ENCODE results near the gene GARNL3.

Gene GARNL3

DNA sequence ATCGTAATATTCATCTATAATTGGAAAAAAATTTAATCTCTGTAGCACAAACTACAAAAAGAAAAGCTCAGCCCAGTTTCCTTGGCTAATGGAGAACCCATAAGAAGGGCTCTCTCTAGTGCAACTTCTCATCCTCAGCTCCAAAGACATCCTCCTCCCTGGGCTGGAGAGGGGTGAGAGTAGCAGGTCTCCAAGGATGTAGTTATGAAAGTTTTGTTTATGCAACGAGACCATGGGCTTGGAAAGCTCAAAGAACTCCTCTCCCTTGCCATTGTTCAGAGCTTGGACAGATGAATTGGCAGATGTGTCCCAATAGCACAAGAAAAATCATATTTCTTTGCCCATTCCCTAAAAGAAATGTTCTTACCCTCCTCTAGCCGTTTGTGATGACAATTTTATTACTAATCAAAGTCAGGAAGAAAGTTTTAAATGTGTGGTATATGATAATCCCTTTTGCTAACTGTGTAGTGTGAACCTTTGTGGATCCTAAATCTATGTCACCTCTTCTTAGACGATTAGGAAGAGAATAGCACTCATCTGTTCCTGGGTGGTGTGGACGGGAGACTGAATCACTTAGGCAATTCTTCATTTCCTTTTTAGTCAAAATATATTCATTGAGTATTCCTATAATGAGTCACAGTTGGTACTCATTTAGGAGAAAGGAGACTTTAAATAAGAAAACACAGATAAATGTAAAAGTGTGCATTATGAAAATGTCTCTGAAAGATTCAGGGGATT lies 52.2 kb downstream of the GARNL3 start:
- no peak for DNase-seq

DNA sequence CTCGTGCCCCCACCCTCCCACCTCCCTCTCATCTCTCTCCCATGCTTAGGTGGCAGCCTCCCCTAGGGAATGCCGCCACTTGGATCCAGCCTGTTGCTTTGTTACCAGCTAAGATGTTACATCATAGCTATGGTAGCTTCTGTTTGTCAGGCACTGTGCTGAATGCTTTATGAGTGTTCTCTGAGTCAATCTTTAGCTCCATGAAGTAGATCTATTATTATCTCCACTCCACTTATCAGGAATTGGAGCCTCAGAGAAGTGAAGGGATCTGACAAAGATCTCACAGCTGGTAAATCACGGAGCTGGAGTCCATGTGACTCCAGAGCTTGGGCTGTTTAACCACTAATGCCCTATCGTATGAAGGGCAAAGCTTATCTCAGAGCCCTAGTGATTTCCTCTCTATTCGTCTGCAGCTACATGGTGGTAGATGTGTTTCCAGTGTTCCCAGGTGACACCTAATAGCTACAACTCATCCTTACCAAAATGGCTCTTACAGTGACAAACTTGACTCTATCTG lies 54.1 kb downstream of the GARNL3 start:
- DNase-seq: no peak

DNA sequence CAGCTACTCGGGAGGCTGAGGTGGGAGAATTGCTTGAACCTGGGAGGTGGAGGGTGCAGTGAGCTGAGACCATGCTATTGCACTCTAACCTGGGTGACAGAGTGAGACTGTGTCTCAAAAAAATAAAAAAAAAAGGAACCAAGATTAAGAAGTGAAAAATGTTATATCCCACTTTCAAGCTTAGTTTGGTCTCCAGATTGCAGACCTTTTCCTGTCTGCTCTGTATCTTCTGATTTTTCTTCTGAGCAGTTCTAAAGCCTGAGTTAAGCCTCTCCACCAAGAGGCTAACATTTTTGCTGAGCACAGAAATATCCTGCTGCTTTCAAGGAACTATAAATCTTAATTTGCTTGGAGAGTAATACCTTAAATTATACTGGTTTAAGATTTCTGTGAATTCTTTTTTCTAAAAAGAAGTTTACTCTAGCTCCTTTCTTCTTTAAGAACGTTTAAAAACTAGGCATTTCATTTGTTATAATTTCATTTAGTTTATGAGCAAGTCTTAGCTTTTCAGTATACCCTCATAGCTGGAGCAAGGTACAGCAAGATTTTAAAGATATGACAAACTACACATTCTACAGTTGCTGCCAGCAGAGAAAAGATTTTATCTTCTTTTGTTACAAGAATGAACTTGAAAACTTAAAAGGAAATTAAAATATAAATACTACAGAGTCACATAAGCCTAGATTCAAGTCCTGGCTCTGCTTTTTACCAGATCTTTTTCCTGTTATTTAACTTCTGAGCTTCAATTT lies 55.0 kb downstream of the GARNL3 start:
- DNase-seq: no peak

DNA sequence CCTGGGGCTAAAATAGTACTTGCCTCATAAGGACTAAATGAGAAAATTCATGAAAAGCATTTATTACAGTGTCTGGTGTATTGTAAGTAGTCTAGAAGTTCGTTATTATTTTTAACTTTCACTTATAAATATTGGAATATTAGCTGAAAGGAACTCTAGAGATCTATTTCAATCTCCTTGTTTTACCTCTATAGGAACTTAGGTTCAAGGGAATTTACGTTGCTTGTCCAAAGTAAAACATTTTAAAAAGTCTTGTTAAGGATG lies 55.5 kb downstream of the GARNL3 start:
- DNase-seq: no peak

DNA sequence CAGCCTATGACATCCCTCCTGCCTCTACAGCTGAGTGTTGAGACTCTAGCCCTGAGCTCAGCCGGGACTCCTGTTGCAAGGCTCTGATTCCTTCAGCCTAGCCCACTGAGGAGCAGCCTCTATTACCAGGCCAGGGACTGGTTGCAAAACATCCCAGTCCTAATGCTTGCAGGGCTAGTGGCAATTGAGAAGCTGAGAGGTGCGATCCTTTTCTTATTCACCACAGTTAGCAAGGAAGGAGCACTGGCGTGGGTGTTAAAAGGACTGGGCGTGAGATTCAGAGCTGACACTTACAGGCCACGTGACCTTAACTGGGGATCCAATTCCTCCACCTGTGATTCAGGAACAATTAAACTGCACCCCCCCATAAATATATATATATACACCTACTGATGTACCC lies 58.8 kb downstream of the GARNL3 start:
- DNase-seq: no peak

DNA sequence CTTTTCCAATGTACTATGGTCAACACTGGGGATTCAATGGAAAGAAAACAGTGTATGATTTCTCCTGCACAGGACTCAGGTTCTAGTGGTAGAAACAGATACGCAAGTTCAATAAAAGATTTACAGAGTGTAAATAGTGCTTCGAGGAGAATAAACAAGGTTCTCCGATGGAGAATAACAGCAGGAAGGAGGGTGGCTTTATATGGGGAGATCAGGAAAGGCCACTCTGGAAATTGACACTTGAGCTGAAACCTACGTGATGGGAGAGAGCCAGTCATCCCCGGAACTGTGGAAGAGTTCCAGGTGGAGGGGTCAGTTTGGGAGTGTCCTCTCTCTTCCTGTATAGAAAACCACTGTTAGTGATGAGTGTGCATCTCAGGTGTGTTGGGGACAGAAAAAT lies 65.9 kb downstream of the GARNL3 start:
- DNase-seq: no peak

DNA sequence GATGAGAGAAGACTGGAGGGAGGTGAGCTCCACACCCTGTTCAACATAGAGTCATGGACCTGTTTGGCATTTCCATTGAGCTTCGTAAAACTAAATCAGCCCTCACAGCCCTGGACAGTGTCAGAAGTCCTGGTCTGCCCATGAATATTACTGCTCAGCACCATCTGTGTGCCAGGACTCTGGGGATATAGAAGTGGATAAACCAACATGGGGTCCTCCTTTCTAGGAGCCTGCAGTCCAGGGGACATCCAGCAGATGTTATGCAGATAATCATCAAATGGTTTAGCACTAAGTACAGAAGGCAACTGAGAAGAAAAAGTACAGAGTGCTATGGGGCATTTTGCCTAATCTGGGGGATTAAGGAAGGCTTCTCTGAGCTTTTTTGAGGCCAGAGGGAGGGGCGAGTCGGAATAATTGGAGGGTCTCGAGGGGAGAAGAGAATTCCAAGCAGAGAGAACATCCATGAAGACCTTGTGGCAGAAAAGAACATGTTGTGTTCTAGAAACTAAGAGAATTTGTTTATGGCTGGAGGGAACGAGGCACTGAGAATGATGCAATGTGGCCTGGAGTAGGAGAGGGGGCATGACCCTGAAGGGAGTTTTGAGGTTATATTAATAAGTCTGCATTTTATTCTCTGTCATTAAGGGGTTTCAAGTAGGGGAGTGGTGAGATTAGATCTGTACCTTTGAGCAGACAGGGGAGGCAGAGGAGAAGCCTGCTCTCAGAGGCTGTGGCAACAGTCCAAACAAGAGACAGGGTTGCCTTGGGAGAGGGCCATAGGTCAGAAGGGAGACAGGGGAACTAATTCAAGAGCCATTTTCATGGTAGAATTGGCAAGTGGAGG lies 68.9 kb downstream of the GARNL3 start:
- no peak for DNase-seq

DNA sequence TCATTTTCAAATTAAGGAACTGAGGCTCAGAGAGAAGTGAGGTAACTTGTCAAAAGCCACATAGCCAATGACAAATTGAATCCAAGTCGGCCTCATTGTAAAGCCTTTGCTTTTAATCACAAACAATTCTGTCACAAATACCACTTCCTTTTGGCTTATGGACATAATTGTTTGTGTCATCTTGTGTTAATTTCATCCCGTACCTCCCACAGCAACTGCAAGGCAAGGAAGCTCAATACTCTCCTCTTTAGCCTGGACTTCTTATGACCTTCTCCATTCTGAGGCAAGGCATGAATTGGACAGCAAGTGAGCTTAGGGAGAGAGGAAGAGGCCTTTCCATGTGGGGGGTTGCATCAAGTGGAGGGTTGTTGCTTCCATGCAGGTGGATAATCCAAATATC lies 70.2 kb downstream of the GARNL3 start:
- no peak for DNase-seq

DNA sequence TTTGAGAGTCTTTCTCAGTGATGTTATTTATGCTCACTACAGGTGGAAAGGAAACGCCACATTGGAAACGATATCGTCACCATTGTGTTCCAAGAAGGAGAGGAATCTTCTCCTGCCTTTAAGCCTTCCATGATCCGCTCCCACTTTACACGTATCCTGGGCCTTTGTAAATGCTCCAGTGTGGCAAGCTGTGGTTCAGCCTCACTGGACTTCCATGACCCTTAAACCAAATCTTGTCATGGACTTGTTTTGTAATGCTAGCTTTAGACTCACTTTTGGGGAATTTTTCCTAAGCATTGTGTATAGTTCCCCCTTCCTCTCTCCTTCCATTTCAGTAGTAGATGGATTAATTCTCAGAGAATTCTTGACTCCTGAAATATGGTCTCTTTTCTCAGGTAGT lies 71.5 kb downstream of the GARNL3 start:
- DNase-seq: no peak

DNA sequence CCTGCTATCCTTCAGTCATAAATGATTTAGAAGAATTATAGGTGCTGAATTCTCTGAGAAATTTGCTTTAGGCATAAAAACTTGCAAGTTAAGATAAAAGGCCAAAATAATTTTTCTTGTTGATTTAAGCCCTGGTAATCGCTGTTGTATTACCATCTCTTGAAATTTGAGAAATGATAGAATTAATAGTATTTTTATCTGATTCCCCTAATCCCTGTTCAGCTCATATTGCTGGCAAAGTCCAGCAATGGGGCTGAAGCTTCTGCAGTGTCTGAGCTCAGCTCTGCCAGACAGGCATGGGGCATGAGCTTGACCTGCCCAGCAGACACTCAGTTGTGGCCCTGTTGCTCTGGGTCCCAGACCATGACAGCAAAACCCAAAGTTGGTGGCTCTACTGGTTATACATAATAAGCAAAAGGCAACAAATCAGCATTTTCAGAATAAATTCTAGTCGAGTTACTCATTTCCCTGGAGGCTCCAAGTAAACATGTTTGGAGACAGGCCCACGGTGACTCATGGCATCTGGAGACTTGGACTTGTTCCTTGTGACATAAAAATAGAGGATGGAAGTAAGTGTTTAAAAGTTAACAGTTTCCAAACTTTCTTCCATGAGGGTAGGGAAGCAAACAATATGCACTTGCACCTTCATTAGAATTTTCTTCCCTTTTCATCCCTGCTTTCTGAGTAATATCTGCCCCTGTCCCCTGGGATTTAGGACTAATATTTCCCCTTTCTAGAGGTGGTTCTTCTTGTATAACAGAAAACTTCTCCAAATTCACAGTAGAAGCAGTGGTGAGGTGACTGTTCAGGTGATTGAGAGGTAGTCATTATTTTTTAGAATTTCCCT lies 72.2 kb downstream of the GARNL3 start:
- DNase-seq: no peak

DNA sequence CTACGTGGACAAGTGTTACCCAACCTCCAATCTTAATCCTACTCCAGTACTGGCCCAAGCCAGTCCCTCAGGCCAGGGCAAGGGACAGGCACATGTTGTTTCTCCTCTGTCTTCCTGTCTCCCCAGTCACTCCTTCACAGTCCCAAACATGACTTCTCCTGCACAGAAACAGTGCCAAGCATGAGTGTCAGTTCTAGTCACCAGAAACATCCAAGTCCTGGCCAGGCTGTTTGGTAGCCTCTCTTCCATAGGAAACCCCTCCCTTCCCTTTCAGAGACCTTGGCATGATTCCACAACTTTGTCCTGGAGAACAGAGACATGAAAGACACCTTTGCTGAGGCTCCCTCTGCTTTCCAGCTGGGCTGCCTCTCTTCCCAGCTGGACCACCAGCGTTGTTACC lies 76.1 kb downstream of the GARNL3 start:
- no peak for DNase-seq

DNA sequence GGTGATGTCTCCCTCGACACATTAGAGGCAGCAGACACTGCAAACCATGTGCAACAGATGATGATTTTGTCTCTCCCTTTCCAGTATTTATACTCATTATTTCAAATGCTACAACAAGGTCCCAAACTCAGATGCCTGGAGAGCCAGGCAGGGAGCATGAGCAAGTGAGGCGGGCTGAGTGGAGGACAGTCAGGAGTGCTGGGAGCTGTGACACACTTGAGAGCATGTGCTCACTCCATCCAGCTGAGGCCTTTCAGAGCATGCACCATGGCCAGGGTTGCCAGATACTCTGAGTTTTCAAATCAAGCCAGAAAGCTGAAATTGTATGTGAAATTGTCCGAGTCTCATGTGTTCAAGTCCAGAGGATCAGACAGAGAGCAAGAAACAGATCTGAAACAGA lies 76.6 kb downstream of the GARNL3 start:
- no peak for DNase-seq

DNA sequence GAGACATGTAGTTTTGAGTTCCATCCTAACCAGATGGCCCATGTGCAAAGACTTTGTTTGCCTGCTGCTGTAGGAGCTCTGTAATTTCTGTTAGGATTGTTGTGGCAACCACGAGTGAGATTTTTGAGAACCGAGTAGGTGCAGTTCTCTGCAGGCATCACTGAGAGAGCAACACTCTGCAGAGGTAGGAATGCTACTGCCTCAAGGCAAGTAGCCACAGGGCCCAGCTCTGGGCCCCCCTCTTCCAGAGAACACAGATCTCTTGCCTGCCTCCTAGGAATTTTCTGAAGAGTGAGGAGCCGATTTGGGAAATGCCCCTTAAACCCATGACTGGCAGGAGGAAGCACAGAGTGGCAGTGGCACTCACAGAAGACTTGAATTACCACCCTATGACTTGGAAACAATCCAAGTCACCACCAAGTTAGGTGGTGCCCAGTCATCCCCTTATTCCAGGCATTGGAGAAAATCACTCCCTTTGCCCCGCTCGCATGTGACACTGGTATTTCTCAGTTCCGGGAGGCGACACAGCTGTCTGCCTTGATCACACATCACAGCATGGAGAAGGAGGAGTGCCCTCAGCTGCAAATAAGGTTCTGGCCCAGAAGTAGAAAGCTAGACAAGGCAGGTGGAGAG lies 79.9 kb downstream of the GARNL3 start:
- no peak for DNase-seq

DNA sequence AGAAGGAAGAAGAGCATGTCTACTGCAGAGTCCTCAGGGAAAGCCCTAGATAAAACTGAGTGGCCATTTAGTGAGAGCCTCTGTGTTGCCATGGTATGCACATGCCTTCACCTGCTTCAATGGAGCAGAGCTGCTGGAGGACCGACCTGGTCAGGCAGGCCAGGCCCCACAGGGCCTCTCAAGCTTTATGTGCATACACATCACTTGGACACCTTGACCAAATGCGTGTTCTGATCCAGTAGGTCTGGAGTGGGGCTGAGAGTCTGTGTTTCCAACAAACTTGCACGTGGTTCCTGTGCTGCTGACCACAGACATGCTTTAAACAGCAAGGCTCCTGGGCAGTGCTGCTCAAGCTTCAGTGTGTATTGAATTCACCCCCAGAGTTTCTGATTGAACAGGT lies 81.0 kb downstream of the GARNL3 start:
- no peak for DNase-seq

DNA sequence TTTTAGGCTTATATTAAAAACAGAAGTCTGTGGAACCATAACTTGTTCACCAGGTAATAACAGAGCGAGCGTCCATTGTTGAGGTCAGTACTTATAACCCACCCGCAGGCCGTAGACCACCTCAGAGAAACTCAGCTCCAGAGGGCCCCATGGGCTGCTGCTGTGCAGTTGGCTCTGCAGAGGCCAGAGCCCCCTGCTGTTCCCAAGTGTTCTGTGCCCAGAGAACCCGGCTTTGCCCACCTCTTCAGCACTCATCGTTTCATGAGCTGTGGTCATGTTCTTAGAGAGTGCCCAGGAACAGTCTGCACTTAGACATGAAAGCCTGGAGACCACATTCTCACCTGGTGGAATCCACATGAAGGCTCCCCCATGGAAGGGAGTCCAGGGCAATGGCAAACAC lies 82.0 kb downstream of the GARNL3 start:
- DNase-seq: no peak

DNA sequence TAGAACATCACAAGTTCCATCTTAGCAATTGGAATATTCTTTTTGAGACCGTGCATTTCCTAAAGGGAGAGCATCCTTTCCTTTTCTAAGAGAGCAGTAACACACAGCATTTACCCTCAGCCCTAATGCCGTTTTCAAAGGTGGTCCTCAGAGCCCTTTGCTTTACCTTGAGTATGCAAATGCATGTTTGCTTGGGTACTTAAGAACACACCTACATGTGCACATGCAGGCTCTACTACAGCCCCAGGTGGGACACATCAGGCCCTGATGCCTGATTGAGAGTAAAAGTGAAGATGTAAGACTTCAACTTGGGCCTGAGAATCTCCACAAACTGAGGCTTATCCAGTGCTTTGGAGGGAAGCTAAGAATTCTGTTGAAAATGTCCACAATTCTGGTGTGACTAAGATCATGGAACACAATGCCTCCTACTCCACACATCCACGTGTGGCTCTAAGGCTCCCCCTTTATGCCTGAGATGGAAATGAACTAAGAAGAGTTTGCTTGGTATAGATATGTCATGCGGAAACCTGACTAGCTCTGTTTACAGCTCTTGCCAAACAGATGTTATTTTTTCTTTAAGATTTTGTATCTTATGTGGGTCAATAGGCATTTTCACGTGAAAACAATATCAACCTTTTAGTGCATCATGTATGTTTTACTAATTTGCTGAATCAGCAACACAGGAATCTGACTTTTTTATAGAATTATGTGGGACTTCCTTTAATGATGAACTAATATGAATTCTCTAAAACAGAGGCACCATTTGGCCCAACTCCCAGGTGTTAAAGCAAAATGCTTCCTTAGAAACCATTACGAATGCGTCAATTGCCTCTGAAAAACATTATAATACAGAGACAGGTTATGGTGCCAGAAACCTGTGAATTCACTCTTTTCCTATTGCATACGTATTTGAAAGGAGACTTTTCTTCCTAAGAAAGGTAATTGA lies 83.5 kb downstream of the GARNL3 start:
- no peak for DNase-seq

DNA sequence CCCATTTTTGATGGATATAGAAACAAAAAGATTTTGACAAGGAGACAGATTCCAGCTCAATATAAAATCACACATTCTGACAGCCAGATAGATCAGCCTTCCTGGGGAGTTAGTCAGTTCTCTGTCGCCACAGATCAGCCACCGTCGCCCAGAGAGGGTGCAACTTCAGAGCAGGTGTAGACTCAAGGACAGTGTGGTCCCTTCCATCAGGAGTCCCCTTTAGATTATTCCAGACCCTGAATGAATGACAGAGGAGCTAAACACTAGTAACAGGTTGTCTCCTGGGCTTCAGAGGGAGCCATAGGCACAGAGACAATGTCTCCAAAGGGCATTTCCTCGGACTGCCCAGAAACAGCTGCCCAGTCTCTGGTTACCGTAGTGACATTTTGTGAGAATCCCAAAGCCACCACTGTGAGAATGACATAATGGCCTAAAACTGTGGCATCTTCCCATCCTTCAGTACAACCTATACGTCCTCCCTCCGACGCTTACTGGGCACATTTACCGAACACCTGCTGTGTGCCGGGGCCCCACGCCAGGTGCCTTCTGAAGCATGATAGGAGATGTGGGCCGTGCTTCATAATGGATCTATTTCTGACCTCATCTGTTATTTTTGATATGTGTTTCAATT lies 85.0 kb downstream of the GARNL3 start:
- no peak for DNase-seq

DNA sequence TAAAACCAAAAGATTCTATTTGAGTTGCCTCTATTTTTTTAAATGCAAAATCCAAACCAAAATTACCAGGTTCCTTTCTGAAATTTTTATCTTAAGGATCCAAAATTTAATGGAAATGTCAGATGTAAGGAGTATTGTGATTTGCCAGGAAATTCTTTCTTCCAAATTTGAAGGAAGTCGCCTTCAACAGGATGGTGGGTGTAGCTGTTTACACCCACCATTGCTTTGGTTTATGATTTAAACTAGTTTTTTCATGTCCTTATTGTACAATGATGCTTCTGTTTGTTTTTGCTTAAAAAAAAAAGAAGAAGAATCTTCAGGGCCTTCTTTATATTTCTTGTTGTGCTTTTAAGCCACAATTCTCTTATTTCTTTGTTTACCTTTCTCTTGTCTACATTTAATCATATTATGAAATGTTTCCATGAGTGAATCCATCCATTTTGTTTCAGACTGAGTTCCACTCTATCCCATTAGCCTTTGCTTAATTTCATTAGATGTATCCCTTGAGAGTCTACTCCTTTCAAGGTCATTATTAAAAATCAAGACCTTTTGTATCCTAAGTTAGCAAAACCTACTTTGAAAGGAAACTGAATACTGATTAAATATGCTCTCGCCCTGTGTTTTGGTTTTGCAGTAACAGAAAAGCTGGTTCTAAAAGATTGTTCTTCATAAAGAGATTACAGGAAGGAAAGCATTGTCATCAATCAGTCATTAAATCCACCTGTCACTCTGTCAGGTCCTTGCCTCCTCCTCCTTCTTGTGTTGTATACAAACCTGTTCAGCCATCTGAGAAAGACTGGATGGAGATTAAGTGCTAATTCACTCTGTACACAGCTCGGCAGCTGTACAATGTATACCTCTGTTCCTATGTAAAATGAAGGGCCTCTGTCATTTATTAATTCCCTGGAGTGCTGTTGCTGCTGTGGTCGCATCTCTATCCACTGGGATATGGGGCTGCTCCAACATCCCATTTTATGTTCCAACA lies 86.9 kb downstream of the GARNL3 start:
- no peak for DNase-seq

DNA sequence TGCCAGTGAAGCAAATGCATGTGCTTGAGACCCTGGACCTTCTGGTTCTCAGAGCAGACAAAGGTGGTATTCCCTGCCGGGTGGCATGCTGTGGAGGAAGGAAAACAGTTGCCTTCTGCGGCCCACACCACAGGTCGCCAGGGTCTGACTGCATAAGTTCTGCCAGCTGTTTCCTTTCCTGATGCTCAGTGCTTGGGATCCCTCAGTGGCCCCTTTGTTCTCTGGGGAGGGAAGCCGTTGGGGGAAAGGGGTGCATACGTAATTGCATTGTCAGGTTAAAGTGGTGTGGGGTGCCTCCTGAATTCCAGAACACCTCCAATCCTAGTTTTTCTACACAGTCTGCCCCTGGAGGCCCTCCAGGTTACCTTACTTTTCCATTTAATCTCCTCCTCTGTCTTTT lies 89.3 kb downstream of the GARNL3 start:
- DNase-seq: no peak
